ENCODE measurements around the gene TNFRSF17.
A peak's percentile ranks its signal among the peaks of the same experiment; 100 is the strongest.
"Not testable (repeated sequence)": the region's sequence is repeated elsewhere in the genome, so short reads cannot be mapped to it uniquely, and the experiment has no call there.

The TNFRSF17 gene

DNA sequence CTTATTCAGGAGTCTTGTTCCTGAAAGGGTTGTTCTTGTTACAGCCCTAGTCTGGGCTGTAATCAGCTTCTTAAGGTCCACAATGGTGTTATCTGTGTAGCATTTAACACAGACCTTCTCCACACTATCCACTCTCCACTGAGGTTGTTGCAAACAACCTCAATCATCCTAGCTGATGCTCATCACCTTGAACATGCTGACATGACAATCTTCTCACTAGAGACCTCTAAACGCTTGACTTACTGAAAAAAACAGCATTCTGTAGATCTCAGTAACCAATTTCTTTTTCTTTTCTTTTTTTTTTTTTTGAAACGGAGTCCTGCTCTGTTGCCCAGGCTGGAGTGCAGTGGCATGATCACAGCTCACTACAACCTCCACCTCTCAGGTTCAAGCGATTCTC lies 3.6 kb downstream of the TNFRSF17 start:
- peak; percentile 27 for DNase-seq
- Histone ChIP-seq H3K27ac (ENCODE audit: low read length) (peak overlapping the region; percentile 98), H3K27me3 (replicated peaks; ENCODE audit: insufficient read depth, low read length) (no peaks in the 10 kb centered on the region), H3K36me3 (replicated peaks; ENCODE audit: insufficient read depth, low read length) (peaks cover 8% of the 10 kb centered on the region), H3K79me2 (ENCODE audit: low read length) (peaks cover 76% of the 10 kb centered on the region), H3F3A (ENCODE audit: insufficient read depth, low read length) (peaks cover 91% of the 10 kb centered on the region), H3K4me2 (ENCODE audit: low read depth, low read length) (peak overlapping the region; percentile 98), H3K4me3 (ENCODE audit: low read length) (peak overlapping the region; percentile 66), H3K9ac (ENCODE audit: low read length) (peak overlapping the region; percentile 96; the same call in 1 of the 2 replicates), H3K9me3 (replicated peaks; ENCODE audit: insufficient read depth, low read length) (no peaks in the 10 kb centered on the region), H3K9me2 (replicated peaks; ENCODE audit: insufficient read depth, low read length) (no peaks in the 10 kb centered on the region), H3K4me1 (ENCODE audit: low read length) (peaks cover 27% of the 10 kb centered on the region), H4K20me1 (ENCODE audit: insufficient read depth, low read length) (no peaks in the 10 kb centered on the region), H2AFZ (ENCODE audit: low read length) (no peak overlapping the region)
- TF ChIP-seq EZH2 (optimal IDR thresholded peaks at IDR 0.05; ENCODE audit: low read depth, low read length) (no peak), EZH2phosphoT487 (IDR thresholded peaks at IDR 0.05; ENCODE audit: low read length) (no peak)
- TF ChIP-seq, protein P1, sequence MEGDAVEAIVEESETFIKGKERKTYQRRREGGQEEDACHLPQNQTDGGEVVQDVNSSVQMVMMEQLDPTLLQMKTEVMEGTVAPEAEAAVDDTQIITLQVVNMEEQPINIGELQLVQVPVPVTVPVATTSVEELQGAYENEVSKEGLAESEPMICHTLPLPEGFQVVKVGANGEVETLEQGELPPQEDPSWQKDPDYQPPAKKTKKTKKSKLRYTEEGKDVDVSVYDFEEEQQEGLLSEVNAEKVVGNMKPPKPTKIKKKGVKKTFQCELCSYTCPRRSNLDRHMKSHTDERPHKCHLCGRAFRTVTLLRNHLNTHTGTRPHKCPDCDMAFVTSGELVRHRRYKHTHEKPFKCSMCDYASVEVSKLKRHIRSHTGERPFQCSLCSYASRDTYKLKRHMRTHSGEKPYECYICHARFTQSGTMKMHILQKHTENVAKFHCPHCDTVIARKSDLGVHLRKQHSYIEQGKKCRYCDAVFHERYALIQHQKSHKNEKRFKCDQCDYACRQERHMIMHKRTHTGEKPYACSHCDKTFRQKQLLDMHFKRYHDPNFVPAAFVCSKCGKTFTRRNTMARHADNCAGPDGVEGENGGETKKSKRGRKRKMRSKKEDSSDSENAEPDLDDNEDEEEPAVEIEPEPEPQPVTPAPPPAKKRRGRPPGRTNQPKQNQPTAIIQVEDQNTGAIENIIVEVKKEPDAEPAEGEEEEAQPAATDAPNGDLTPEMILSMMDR (IDR thresholded peaks at IDR 0.05; ENCODE audit: low read length): no peak

DNA sequence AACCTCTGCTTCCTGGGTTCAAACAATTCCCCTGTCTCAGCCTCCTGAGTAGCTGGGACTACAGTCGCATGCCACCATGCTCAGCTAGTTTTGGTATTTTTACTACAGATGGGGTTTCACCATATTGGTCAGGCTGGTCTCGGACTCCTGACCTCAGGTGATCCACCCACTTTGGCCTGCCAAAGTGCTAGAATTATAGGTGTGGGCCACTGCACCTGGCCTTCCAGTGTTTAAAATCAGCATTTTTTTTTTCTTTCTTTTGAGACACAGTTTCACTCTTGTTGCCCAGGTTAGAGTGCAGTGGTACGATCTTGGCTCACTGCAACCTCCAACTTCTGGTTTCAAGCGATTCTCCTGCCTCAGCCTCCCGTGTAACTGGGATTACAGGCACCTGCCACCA lies 5.3 kb downstream of the TNFRSF17 start:
- H3K27ac ChIP-seq (ENCODE audit: low read length): peak overlapping the region; percentile 98; the same call in 1 of the 2 replicates

DNA sequence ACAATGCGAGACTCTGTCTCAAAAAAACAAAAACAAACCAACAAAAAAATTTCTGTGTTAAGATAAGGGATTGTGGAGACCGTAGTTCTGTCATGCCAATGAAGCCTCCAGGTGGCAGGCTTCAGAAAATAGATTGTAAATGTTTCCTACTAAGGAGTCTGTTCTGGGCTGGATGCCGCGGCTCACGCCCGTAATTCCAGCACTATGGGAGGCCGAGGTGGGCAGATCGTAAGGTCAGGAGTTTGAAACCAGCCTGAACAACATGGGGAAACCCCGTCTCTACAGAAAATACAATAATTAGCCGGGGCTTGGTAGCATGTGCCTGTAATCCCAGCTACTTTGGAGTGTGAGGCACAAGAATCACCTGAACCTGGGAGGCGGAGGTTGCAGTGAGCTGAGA lies 7.1 kb downstream of the TNFRSF17 start:
- no peak overlapping the region for H3K27ac ChIP-seq (ENCODE audit: low read length)
- H4K20me1 ChIP-seq (ENCODE audit: insufficient read depth, low read length): no peaks in the 10 kb centered on the region
- no peaks in the 10 kb centered on the region for H3K9me3 ChIP-seq (replicated peaks; ENCODE audit: insufficient read depth, low read length)
- H3F3A ChIP-seq (ENCODE audit: insufficient read depth, low read length): peaks cover 78% of the 10 kb centered on the region
- H3K4me3 ChIP-seq (ENCODE audit: low read length): no peak overlapping the region
- peaks cover 25% of the 10 kb centered on the region for H3K4me1 ChIP-seq (ENCODE audit: low read length)
- no peaks in the 10 kb centered on the region for H3K27me3 ChIP-seq (replicated peaks; ENCODE audit: insufficient read depth, low read length)
- H3K36me3 ChIP-seq (replicated peaks; ENCODE audit: insufficient read depth, low read length): peaks cover 8% of the 10 kb centered on the region
- no peaks in the 10 kb centered on the region for H3K9me2 ChIP-seq (replicated peaks; ENCODE audit: insufficient read depth, low read length)
- TF ChIP-seq EZH2phosphoT487 (IDR thresholded peaks at IDR 0.05; ENCODE audit: low read length): no peak
- TF ChIP-seq, protein P1 (IDR thresholded peaks at IDR 0.05; ENCODE audit: low read length): no peak
- no peak for TF ChIP-seq EZH2 (optimal IDR thresholded peaks at IDR 0.05; ENCODE audit: low read depth, low read length)
- H3K79me2 ChIP-seq (ENCODE audit: low read length): peaks cover 84% of the 10 kb centered on the region
- no peak overlapping the region for H3K4me2 ChIP-seq (ENCODE audit: low read depth, low read length)
- H3K9ac ChIP-seq (ENCODE audit: low read length): no peak overlapping the region
- no peak for DNase-seq
- no peak overlapping the region for H2AFZ ChIP-seq (ENCODE audit: low read length)

More for the DNA sequence above, 5.3 kb downstream of the TNFRSF17 start:
- H3K9me2 ChIP-seq (replicated peaks; ENCODE audit: insufficient read depth, low read length); H4K20me1 ChIP-seq (ENCODE audit: insufficient read depth, low read length); H3K9me3 ChIP-seq (replicated peaks; ENCODE audit: insufficient read depth, low read length); H3K27me3 ChIP-seq (replicated peaks; ENCODE audit: insufficient read depth, low read length); H3K4me3 ChIP-seq (ENCODE audit: low read length); H3K36me3 ChIP-seq (replicated peaks; ENCODE audit: insufficient read depth, low read length); H2AFZ ChIP-seq (ENCODE audit: low read length): not testable (repeated sequence)
- peak; percentile 91 for DNase-seq
- H3K4me1 ChIP-seq (ENCODE audit: low read length): peaks cover 25% of the 10 kb centered on the region
- peaks cover 80% of the 10 kb centered on the region for H3K79me2 ChIP-seq (ENCODE audit: low read length)
- H3K4me2 ChIP-seq (ENCODE audit: low read depth, low read length): peak overlapping the region; percentile 33; the same call in 1 of the 2 replicates
- H3K9ac ChIP-seq (ENCODE audit: low read length): peak overlapping the region; percentile 39; the same call in 1 of the 2 replicates
- peaks cover 85% of the 10 kb centered on the region for H3F3A ChIP-seq (ENCODE audit: insufficient read depth, low read length)

DNA sequence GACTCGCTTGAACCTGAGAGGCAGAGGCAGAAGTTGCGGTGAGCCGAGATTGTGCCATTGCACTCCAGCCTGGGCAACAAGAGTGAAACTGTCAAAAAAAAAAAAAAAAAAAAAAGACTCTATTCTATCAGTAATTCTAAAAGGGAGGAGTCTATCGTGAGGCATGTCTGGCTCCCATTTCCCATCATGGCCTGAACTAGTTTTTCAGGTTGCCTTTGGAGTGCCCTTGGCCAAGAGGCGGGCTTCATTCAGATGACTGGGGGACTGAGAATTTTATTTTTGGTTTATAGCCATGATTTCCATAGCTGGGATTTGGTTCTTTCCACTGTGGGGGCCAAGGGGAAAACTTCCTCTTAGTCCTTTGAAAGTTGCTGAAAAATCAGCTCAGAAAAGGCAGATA lies 8.1 kb downstream of the TNFRSF17 start:
- Histone ChIP-seq H3K79me2 (ENCODE audit: low read length) (peaks cover 84% of the 10 kb centered on the region), H3K9ac (ENCODE audit: low read length) (no peak overlapping the region), H2AFZ (ENCODE audit: low read length) (no peak overlapping the region), H3K9me2 (replicated peaks; ENCODE audit: insufficient read depth, low read length) (no peaks in the 10 kb centered on the region), H3K36me3 (replicated peaks; ENCODE audit: insufficient read depth, low read length) (peaks cover 8% of the 10 kb centered on the region), H3F3A (ENCODE audit: insufficient read depth, low read length) (peaks cover 69% of the 10 kb centered on the region), H3K4me1 (ENCODE audit: low read length) (peaks cover 32% of the 10 kb centered on the region), H3K9me3 (replicated peaks; ENCODE audit: insufficient read depth, low read length) (no peaks in the 10 kb centered on the region), H3K27me3 (replicated peaks; ENCODE audit: insufficient read depth, low read length) (no peaks in the 10 kb centered on the region), H4K20me1 (ENCODE audit: insufficient read depth, low read length) (no peaks in the 10 kb centered on the region), H3K4me2 (ENCODE audit: low read depth, low read length) (no peak overlapping the region), H3K27ac (ENCODE audit: low read length) (peak overlapping the region; percentile 21; the same call in 1 of the 2 replicates), H3K4me3 (ENCODE audit: low read length) (no peak overlapping the region)
- TF ChIP-seq, protein P1 (IDR thresholded peaks at IDR 0.05; ENCODE audit: low read length): no peak
- TF ChIP-seq EZH2phosphoT487 (IDR thresholded peaks at IDR 0.05; ENCODE audit: low read length) (no peak), EZH2 (optimal IDR thresholded peaks at IDR 0.05; ENCODE audit: low read depth, low read length) (no peak)
- DNase-seq: no peak

Data from MM.1S (cell line).